ENCODE results near the gene CSMD2.

DNA sequence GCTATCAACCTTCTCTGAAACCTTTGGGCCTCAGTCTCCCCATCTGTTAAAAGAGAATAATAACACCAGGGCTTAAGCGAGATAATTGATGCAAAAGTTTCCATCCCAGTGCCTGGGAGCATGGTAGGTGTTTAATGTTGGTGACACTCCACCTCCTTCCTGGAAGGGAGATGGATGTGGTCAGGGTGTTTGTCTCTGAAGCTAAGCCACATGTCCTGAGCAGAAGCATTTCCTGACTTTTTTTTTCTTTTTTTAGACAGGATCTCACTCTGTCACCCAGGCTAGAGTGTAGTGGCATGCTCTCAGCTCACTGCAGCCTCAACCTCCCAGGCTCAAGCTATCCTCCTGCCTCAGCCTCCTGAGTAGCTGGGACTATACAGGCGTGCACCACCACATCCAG lies 373.8 kb downstream of the CSMD2 start:
- TF ChIP-seq, protein P1, sequence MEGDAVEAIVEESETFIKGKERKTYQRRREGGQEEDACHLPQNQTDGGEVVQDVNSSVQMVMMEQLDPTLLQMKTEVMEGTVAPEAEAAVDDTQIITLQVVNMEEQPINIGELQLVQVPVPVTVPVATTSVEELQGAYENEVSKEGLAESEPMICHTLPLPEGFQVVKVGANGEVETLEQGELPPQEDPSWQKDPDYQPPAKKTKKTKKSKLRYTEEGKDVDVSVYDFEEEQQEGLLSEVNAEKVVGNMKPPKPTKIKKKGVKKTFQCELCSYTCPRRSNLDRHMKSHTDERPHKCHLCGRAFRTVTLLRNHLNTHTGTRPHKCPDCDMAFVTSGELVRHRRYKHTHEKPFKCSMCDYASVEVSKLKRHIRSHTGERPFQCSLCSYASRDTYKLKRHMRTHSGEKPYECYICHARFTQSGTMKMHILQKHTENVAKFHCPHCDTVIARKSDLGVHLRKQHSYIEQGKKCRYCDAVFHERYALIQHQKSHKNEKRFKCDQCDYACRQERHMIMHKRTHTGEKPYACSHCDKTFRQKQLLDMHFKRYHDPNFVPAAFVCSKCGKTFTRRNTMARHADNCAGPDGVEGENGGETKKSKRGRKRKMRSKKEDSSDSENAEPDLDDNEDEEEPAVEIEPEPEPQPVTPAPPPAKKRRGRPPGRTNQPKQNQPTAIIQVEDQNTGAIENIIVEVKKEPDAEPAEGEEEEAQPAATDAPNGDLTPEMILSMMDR (IDR thresholded peaks at IDR 0.05; ENCODE audit: control extremely low read depth in 1 of 3, insufficient read depth in 1 of 3, low read depth in 1 of 3, low read length in 3 of 3): no peak
- TF ChIP-seq EZH2 (IDR thresholded peaks at IDR 0.05; ENCODE audit: low read depth, low read length, severe bottlenecking) (no peak), BACH1 (IDR thresholded peaks at IDR 0.05; ENCODE audit: low read length) (no peak), EP300 (IDR thresholded peaks at IDR 0.05; ENCODE audit: borderline replicate concordance in 1 of 2, low read depth in 2 of 2, low read length in 2 of 2) (no peak), POLR2A (IDR thresholded peaks at IDR 0.05; ENCODE audit: control extremely low read depth in 1 of 2, low read depth in 2 of 2, low read length in 2 of 2) (no peak), YY1 (IDR thresholded peaks at IDR 0.05; ENCODE audit: low read depth, low read length) (no peak), MAX (IDR thresholded peaks at IDR 0.05) (no peak)
